Endodermal cell (in vitro differentiated cells): ENCODE results near the gene ST8SIA2. TPM values are rescaled to one million over a fixed set of nuclear protein-coding genes. Genes with fewer than 3 reads are reported as not detected.

Source experiments
- DNase-seq: peaks from one replicate; pipeline ENCODE4 v3.0.0-alpha.2; 2017
- H3K27ac ChIP-seq: 2 replicates; pipeline ENCODE4 v1.5.1; 2013; ENCODE audit warnings: mild to moderate bottlenecking, low read depth, low read length, moderate library complexity
- H3K27me3 ChIP-seq: 2 replicates; pipeline ENCODE4 v1.6.1; 2013; ENCODE audit warnings: mild to moderate bottlenecking, low read length, moderate library complexity; ENCODE audit not compliant: insufficient read depth, control insufficient read depth, poor library complexity, severe bottlenecking
- H3K36me3 ChIP-seq: 2 replicates; pipeline ENCODE4 v1.7.0; 2013; ENCODE audit warnings: mild to moderate bottlenecking, low read length, moderate library complexity; ENCODE audit not compliant: control insufficient read depth, insufficient read depth
- H3K4me1 ChIP-seq: one replicate; pipeline ENCODE4 v1.7.0; 2013; ENCODE audit warnings: low read length; ENCODE audit not compliant: control insufficient read depth, insufficient read depth
- H3K4me3 ChIP-seq: 2 replicates; pipeline ENCODE4 v1.5.1; 2013; ENCODE audit warnings: mild to moderate bottlenecking, low read length, moderate library complexity
- H3K9ac ChIP-seq: 2 replicates; pipeline ENCODE4 v1.6.1; 2013; ENCODE audit warnings: mild to moderate bottlenecking, low read length, moderate library complexity; ENCODE audit not compliant: poor library complexity, severe bottlenecking; ENCODE audit errors: extremely low read depth
- H3K9me3 ChIP-seq: 2 replicates; pipeline ENCODE4 v1.6.1; 2013; ENCODE audit warnings: mild to moderate bottlenecking, low read length, moderate library complexity; ENCODE audit not compliant: control insufficient read depth
- H3K27ac Mint-ChIP-seq: 2 replicates; pipeline ENCODE4 v1.8.0; 2020; ENCODE audit warnings: mixed read lengths
- H3K27me3 Mint-ChIP-seq: 2 replicates; pipeline ENCODE4 v1.8.0; 2021; ENCODE audit warnings: mild to moderate bottlenecking, mixed read lengths; ENCODE audit not compliant: insufficient read depth
- H3K36me3 Mint-ChIP-seq: 2 replicates; pipeline ENCODE4 v1.8.0; 2020; ENCODE audit warnings: low read depth, mixed read lengths
- H3K4me1 Mint-ChIP-seq: 2 replicates; pipeline ENCODE4 v1.8.0; 2020; ENCODE audit warnings: mixed read lengths
- H3K4me3 Mint-ChIP-seq: 2 replicates; pipeline ENCODE4 v1.8.0; 2020; ENCODE audit warnings: mild to moderate bottlenecking, moderate library complexity, mixed read lengths
- H3K9me3 Mint-ChIP-seq: 2 replicates; pipeline ENCODE4 v1.8.0; 2020; ENCODE audit warnings: mild to moderate bottlenecking, mixed read lengths
- CTCF ChIP-seq: fragments of 200-600 bp; sonication (generic); conservative IDR thresholded peaks from 2 replicates; pipeline ENCODE4 v1.5.0; 2021; ENCODE audit warnings: antibody characterized with exemption, mild to moderate bottlenecking
- WGBS, 2 experiments: methylation state at CpG; one replicate each; pipeline versions ENCODE4 v1.1.5 to v1.1.7; 2013; ENCODE audit warnings: missing lambda C conversion rate in 2 of 2, mixed read lengths in 1 of 2; ENCODE audit not compliant: insufficient coverage in 1 of 2, insufficient read length in 1 of 2; 5-methylcytosine and 5-hydroxymethylcytosine counted together
- total RNA-seq, 2 donors: library from RNA; stranded (reverse); fragmentation: NEBNext Ultra II Directional in 1 of 2; extraction: Animal tissue kit (Norgen Biotek cat#: 25700) in 1 of 2; gene quantifications; 2 replicates in 1 of 2; 3 replicates in 1 of 2; pipeline ENCODE4 v1.2.1, GENCODE V29; 2021

The ST8SIA2 gene
- total RNA-seq, 2 donors from 2014 or later: 8.1 to 8.9 TPM

- H3K36me3 Mint-ChIP-seq: no peaks in the 10 kb centered on the region
- no peak overlapping the region for H3K4me3 ChIP-seq
- peak overlapping the region; percentile 9 for H3K27ac ChIP-seq
- DNase-seq: no peak
- peaks cover 13% of the 10 kb centered on the region for H3K27me3 Mint-ChIP-seq
- no peaks in the 10 kb centered on the region for H3K9me3 Mint-ChIP-seq
- no peak overlapping the region for H3K4me3 Mint-ChIP-seq
- TF ChIP-seq CTCF: no peak
- H3K4me1 Mint-ChIP-seq: peaks cover 50% of the 10 kb centered on the region
- no peaks in the 10 kb centered on the region for H3K27me3 ChIP-seq
- no peak overlapping the region for H3K27ac Mint-ChIP-seq
- peaks cover 32% of the 10 kb centered on the region for H3K4me1 ChIP-seq
- H3K9ac ChIP-seq: no peak overlapping the region
- no peaks in the 10 kb centered on the region for H3K9me3 ChIP-seq
- H3K36me3 ChIP-seq: no peaks in the 10 kb centered on the region
Measured at GRCh38 chr15:92346063-92346462, 47.6 kb upstream of the ST8SIA2 start.

- no peak overlapping the region for H3K4me3 ChIP-seq
- peaks cover 23% of the 10 kb centered on the region for H3K4me1 Mint-ChIP-seq
- peaks cover 15% of the 10 kb centered on the region for H3K27me3 Mint-ChIP-seq
- H3K4me1 ChIP-seq: peaks cover 6% of the 10 kb centered on the region
- H3K9ac ChIP-seq: no peak overlapping the region
- no peaks in the 10 kb centered on the region for H3K36me3 ChIP-seq
- no peak overlapping the region for H3K27ac Mint-ChIP-seq
- no peak overlapping the region for H3K27ac ChIP-seq
- TF ChIP-seq CTCF: no peak
- H3K36me3 Mint-ChIP-seq: no peaks in the 10 kb centered on the region
- DNase-seq: no peak
- no peaks in the 10 kb centered on the region for H3K9me3 ChIP-seq
- no peak overlapping the region for H3K4me3 Mint-ChIP-seq
- 83 to 100% methylated on average over 3 of the region's 3 CpGs for WGBS, 2 experiments
- no peaks in the 10 kb centered on the region for H3K27me3 ChIP-seq
- H3K9me3 Mint-ChIP-seq: no peaks in the 10 kb centered on the region
Measured at GRCh38 chr15:92355307-92355706, 38.4 kb upstream of the ST8SIA2 start.

- Mint-ChIP-seq H3K27me3 (peaks cover 8% of the 10 kb centered on the region), H3K27ac (no peak overlapping the region)
- H3K9ac ChIP-seq: no peak overlapping the region
Measured at GRCh38 chr15:92361321-92362000, 32.2 kb upstream of the ST8SIA2 start.

More at GRCh38 chr15:92361321-92362000, 32.2 kb upstream of the ST8SIA2 start:
- DNase-seq: no peak
- H3K4me1 ChIP-seq: peaks cover 4% of the 10 kb centered on the region
- no peaks in the 10 kb centered on the region for H3K9me3 ChIP-seq
- Mint-ChIP-seq H3K4me3 (no peak overlapping the region), H3K9me3 (peaks cover 3% of the 10 kb centered on the region), H3K4me1 (peaks cover 27% of the 10 kb centered on the region), H3K36me3 (no peaks in the 10 kb centered on the region)
- no peaks in the 10 kb centered on the region for H3K36me3 ChIP-seq
- H3K27me3 ChIP-seq: no peaks in the 10 kb centered on the region
- no peak overlapping the region for H3K4me3 ChIP-seq
- 87 to 89% methylated on average over 8 to 10 of the region's 10 CpGs for WGBS, 2 experiments
- H3K27ac ChIP-seq: no peak overlapping the region
- TF ChIP-seq CTCF: no peak
